ENCODE measurements around the gene CARD11.
A peak's percentile ranks its signal among the peaks of the same experiment; 100 is the strongest.
"Not testable (repeated sequence)": the region's sequence is repeated elsewhere in the genome, so short reads cannot be mapped to it uniquely, and the experiment has no call there.

CARD11 gene

GRCh38 chr7:3065724-3066143 lies 22.1 kb upstream of the CARD11 start:
- H3K4me3 ChIP-seq (ENCODE audit: low read depth, low read length) = no peak overlapping the region

GRCh38 chr7:3064067-3064466 lies 20.4 kb upstream of the CARD11 start:
- H3K4me3 ChIP-seq (ENCODE audit: low read depth, low read length) = no peak overlapping the region

- no peak overlapping the region for H3K4me3 ChIP-seq (ENCODE audit: low read depth, low read length)
These were observed 19.5 kb upstream of the CARD11 start for GRCh38 chr7:3063016-3063753.

- no peak overlapping the region for H3K4me3 ChIP-seq (ENCODE audit: low read depth, low read length)
These were observed 13.4 kb upstream of the CARD11 start for GRCh38 chr7:3057066-3057420.

GRCh38 chr7:3056234-3057065 lies 12.8 kb upstream of the CARD11 start:
- no peak overlapping the region for H3K4me3 ChIP-seq (ENCODE audit: low read depth, low read length)

GRCh38 chr7:3055626-3056025 lies 12.0 kb upstream of the CARD11 start:
- no peak overlapping the region for H3K4me3 ChIP-seq (ENCODE audit: low read depth, low read length)

- H3K4me3 ChIP-seq (ENCODE audit: low read depth, low read length) = peak overlapping the region; percentile 41
These were observed 692 bp downstream of the CARD11 start for GRCh38 chr7:3042861-3043489.

- H3K4me3 ChIP-seq (ENCODE audit: low read depth, low read length) = no peak overlapping the region
These were observed 1.5 kb downstream of the CARD11 start for GRCh38 chr7:3041986-3042675.

GRCh38 chr7:3039787-3040186 lies 3.9 kb downstream of the CARD11 start:
- H3K4me3 ChIP-seq (ENCODE audit: low read depth, low read length) = no peak overlapping the region

- H3K4me3 ChIP-seq (ENCODE audit: low read depth, low read length) = not testable (repeated sequence)
These were observed 5.7 kb downstream of the CARD11 start for GRCh38 chr7:3038011-3038410.

GRCh38 chr7:3037259-3037658 lies 6.4 kb downstream of the CARD11 start:
- H3K4me3 ChIP-seq (ENCODE audit: low read depth, low read length) = no peak overlapping the region

GRCh38 chr7:3034591-3035150 lies 9.0 kb downstream of the CARD11 start:
- H3K4me3 ChIP-seq (ENCODE audit: low read depth, low read length) = no peak overlapping the region

- no peak overlapping the region for H3K4me3 ChIP-seq (ENCODE audit: low read depth, low read length)
These were observed 10.1 kb downstream of the CARD11 start for GRCh38 chr7:3033581-3033980.

GRCh38 chr7:3033136-3033535 lies 10.5 kb downstream of the CARD11 start:
- H3K4me3 ChIP-seq (ENCODE audit: low read depth, low read length) = no peak overlapping the region

- no peak overlapping the region for H3K4me3 ChIP-seq (ENCODE audit: low read depth, low read length)
These were observed 11.4 kb downstream of the CARD11 start for GRCh38 chr7:3032256-3032655.

- H3K4me3 ChIP-seq (ENCODE audit: low read depth, low read length) = no peak overlapping the region
These were observed 14.5 kb downstream of the CARD11 start for GRCh38 chr7:3029138-3029537.

GRCh38 chr7:3028758-3029093 lies 14.9 kb downstream of the CARD11 start:
- H3K4me3 ChIP-seq (ENCODE audit: low read depth, low read length) = no peak overlapping the region

- H3K4me3 ChIP-seq (ENCODE audit: low read depth, low read length) = no peak overlapping the region
These were observed 15.5 kb downstream of the CARD11 start for GRCh38 chr7:3028071-3028757.

- H3K4me3 ChIP-seq (ENCODE audit: low read depth, low read length) = no peak overlapping the region
These were observed 16.4 kb downstream of the CARD11 start for GRCh38 chr7:3027005-3027845.

- no peak overlapping the region for H3K4me3 ChIP-seq (ENCODE audit: low read depth, low read length)
These were observed 18.1 kb downstream of the CARD11 start for GRCh38 chr7:3025616-3026015.

All from iPS-11a (cell line).